ENCODE measurements around the gene SPACA6. TPM values are rescaled to one million over a fixed set of nuclear protein-coding genes. Genes with fewer than 3 reads are reported as not detected.

Gene SPACA6
- total RNA-seq, 1 experiment from 2014 or later: 30.3 TPM

GRCh38 chr19:51695702-51696315 lies 2.7 kb downstream of the SPACA6 start:
- intact Hi-C loops (cut with micrococcal nuclease; ENCODE audit: unreplicated experiment): no loop called here
- Mint-ChIP-seq H3K27me3 (ENCODE audit: unreplicated experiment) (no peaks in the 10 kb centered on the region), H3K4me1 (ENCODE audit: low read depth, unreplicated experiment) (peaks cover 39% of the 10 kb centered on the region), H3K27ac (ENCODE audit: unreplicated experiment) (no peak overlapping the region), H3K9me3 (ENCODE audit: low read depth, unreplicated experiment) (no peaks in the 10 kb centered on the region), H3K4me3 (ENCODE audit: low read depth, unreplicated experiment) (no peak overlapping the region), H3K36me3 (ENCODE audit: insufficient read depth, unreplicated experiment) (peaks cover 37% of the 10 kb centered on the region)
- no peak for DNase-seq
- CTCF ChIA-PET: no interaction called here
- TF ChIP-seq, protein P1, sequence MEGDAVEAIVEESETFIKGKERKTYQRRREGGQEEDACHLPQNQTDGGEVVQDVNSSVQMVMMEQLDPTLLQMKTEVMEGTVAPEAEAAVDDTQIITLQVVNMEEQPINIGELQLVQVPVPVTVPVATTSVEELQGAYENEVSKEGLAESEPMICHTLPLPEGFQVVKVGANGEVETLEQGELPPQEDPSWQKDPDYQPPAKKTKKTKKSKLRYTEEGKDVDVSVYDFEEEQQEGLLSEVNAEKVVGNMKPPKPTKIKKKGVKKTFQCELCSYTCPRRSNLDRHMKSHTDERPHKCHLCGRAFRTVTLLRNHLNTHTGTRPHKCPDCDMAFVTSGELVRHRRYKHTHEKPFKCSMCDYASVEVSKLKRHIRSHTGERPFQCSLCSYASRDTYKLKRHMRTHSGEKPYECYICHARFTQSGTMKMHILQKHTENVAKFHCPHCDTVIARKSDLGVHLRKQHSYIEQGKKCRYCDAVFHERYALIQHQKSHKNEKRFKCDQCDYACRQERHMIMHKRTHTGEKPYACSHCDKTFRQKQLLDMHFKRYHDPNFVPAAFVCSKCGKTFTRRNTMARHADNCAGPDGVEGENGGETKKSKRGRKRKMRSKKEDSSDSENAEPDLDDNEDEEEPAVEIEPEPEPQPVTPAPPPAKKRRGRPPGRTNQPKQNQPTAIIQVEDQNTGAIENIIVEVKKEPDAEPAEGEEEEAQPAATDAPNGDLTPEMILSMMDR (IDR thresholded peaks at IDR 0.05; ENCODE audit: unreplicated experiment): no peak
- BruUV-seq (replicated peaks): no TSS peak

DNA sequence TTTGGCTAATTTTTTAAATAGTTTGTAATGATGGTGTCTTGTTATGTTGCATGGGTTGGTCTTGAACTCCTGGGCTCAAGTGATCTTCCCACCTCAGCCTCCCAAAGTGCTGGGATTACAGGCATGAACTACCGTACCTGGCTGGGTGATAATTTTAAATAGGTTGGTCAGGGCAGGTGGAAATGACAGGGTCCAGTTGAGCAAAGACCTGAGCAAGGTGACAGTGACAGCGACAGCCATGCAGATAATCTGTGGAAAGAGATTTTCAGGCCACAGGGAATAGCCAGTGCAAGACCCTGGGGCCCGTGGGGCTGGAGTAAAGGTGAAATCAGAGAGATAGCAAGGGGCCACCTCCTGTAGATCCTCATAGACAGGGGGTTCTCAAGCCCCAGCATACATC lies 3.5 kb downstream of the SPACA6 start:
- CTCF ChIA-PET: no interaction called here
- no peaks in the 10 kb centered on the region for H3K9me3 Mint-ChIP-seq (ENCODE audit: low read depth, unreplicated experiment)
- TF ChIP-seq, protein P1 (IDR thresholded peaks at IDR 0.05; ENCODE audit: unreplicated experiment): no peak
- H3K27me3 Mint-ChIP-seq (ENCODE audit: unreplicated experiment): no peaks in the 10 kb centered on the region
- no peak overlapping the region for H3K27ac Mint-ChIP-seq (ENCODE audit: unreplicated experiment)
- peaks cover 31% of the 10 kb centered on the region for H3K4me1 Mint-ChIP-seq (ENCODE audit: low read depth, unreplicated experiment)
- no peak for DNase-seq
- intact Hi-C loops (cut with micrococcal nuclease; ENCODE audit: unreplicated experiment): no loop called here
- H3K4me3 Mint-ChIP-seq (ENCODE audit: low read depth, unreplicated experiment): no peak overlapping the region
- BruUV-seq (replicated peaks): no TSS peak
- peaks cover 40% of the 10 kb centered on the region for H3K36me3 Mint-ChIP-seq (ENCODE audit: insufficient read depth, unreplicated experiment)

DNA sequence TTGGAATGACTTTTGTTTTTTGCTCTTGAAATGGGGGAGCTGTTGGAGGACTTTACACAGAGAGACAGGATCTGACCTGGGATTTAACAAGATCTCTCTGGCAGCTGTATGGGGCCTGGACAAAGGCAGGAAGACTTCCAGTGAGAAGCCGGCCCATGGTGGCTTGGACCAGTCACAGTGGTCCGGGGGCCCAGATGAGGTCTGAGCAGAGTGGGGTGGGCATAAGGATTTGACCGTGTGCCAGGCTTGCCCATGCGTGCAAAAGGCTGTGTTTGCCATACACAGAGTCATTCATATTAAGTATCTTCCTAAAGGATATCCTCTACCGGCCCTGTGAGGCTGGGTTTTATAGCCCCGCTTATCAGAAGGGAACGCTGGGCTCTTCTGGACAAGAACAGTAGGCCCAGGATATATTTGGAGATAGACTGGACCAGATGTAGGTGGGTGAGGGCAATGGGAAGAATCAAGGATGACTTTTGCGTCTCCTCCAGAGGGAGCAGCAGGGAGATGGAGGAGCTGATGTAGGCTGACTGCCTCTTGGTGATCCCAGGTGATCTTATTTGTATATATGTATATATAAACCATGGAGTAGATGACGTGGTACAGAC lies 4.1 kb downstream of the SPACA6 start:
- H3K9me3 Mint-ChIP-seq (ENCODE audit: low read depth, unreplicated experiment): no peaks in the 10 kb centered on the region
- no peak overlapping the region for H3K27ac Mint-ChIP-seq (ENCODE audit: unreplicated experiment)
- DNase-seq: no peak
- CTCF ChIA-PET: no interaction called here
- H3K36me3 Mint-ChIP-seq (ENCODE audit: insufficient read depth, unreplicated experiment): peaks cover 40% of the 10 kb centered on the region
- no peak overlapping the region for H3K4me3 Mint-ChIP-seq (ENCODE audit: low read depth, unreplicated experiment)
- no TSS peak for BruUV-seq (replicated peaks)
- peaks cover 24% of the 10 kb centered on the region for H3K4me1 Mint-ChIP-seq (ENCODE audit: low read depth, unreplicated experiment)
- TF ChIP-seq, protein P1 (IDR thresholded peaks at IDR 0.05; ENCODE audit: unreplicated experiment): no peak
- intact Hi-C loops (cut with micrococcal nuclease; ENCODE audit: unreplicated experiment): no loop called here
- no peaks in the 10 kb centered on the region for H3K27me3 Mint-ChIP-seq (ENCODE audit: unreplicated experiment)

GRCh38 chr19:51698296-51698695 lies 5.2 kb downstream of the SPACA6 start:
- peaks cover 43% of the 10 kb centered on the region for H3K36me3 Mint-ChIP-seq (ENCODE audit: insufficient read depth, unreplicated experiment)
- TF ChIP-seq, protein P1 (IDR thresholded peaks at IDR 0.05; ENCODE audit: unreplicated experiment): no peak
- no TSS peak for BruUV-seq (replicated peaks)
- CTCF ChIA-PET: no interaction called here
- no peak overlapping the region for H3K4me3 Mint-ChIP-seq (ENCODE audit: low read depth, unreplicated experiment)
- no peaks in the 10 kb centered on the region for H3K9me3 Mint-ChIP-seq (ENCODE audit: low read depth, unreplicated experiment)
- peaks cover 23% of the 10 kb centered on the region for H3K4me1 Mint-ChIP-seq (ENCODE audit: low read depth, unreplicated experiment)
- H3K27me3 Mint-ChIP-seq (ENCODE audit: unreplicated experiment): no peaks in the 10 kb centered on the region
- DNase-seq: no peak
- H3K27ac Mint-ChIP-seq (ENCODE audit: unreplicated experiment): no peak overlapping the region
- intact Hi-C loops (cut with micrococcal nuclease; ENCODE audit: unreplicated experiment): no loop called here
